SKM-1 treated with dmso at 0.1 percent for 144 hours (cell line): ENCODE results near the gene ZDHHC11B.

Experiments
- DNase-seq: peaks from one replicate; lab custom pipeline; 2025; ENCODE audit not compliant: unreplicated experiment; lab: John Stamatoyannopoulos, UW

The ZDHHC11B gene

GRCh38 chr5:674630-675011, 109.9 kb downstream of the ZDHHC11B start:
- no peak for DNase-seq

GRCh38 chr5:673831-674629, 110.5 kb downstream of the ZDHHC11B start:
- DNase-seq: no peak

GRCh38 chr5:673161-673830, 111.2 kb downstream of the ZDHHC11B start:
- no peak for DNase-seq

GRCh38 chr5:672329-673160, 112.0 kb downstream of the ZDHHC11B start:
- no peak for DNase-seq

GRCh38 chr5:671459-672328, 112.8 kb downstream of the ZDHHC11B start:
- DNase-seq: peak; percentile 15

- no peak for DNase-seq
These were observed 113.9 kb downstream of the ZDHHC11B start for GRCh38 chr5:670396-671270.

- DNase-seq: no peak
These were observed 114.6 kb downstream of the ZDHHC11B start for GRCh38 chr5:669842-670395.

- no peak for DNase-seq
These were observed 115.3 kb downstream of the ZDHHC11B start for GRCh38 chr5:669111-669841.

- DNase-seq: no peak
These were observed 116.1 kb downstream of the ZDHHC11B start for GRCh38 chr5:668283-668995.

- no peak for DNase-seq
These were observed 117.6 kb downstream of the ZDHHC11B start for GRCh38 chr5:666816-667498.

- DNase-seq: no peak
These were observed 118.4 kb downstream of the ZDHHC11B start for GRCh38 chr5:665956-666711.

GRCh38 chr5:665541-665955, 119.0 kb downstream of the ZDHHC11B start:
- no peak for DNase-seq

GRCh38 chr5:664994-665360, 119.6 kb downstream of the ZDHHC11B start:
- DNase-seq: no peak

- no peak for DNase-seq
These were observed 120.1 kb downstream of the ZDHHC11B start for GRCh38 chr5:664343-664993.

GRCh38 chr5:663436-664342, 120.8 kb downstream of the ZDHHC11B start:
- no peak for DNase-seq
